Effector memory CD8-positive, alpha-beta T cell (primary cell): ENCODE data around the gene RAB6B.

Source experiments
- ATAC-seq: fragments of 150-1000 bp; cut with Tn5 transposase; replicated peaks from 2 replicates; pipeline ENCODE4 v1.10.0; 2021; ENCODE audit warnings: mild to moderate bottlenecking, moderate library complexity
- DNase-seq, 3 experiments: peaks; one replicate each; pipeline ENCODE4 v3.0.0; 2021
- H3K27ac Mint-ChIP-seq, 2 donors: one replicate each; pipeline ENCODE4 v1.8.0; 2022; ENCODE audit warnings: mild to moderate bottlenecking in 2 of 2, mixed read lengths in 2 of 2, moderate library complexity in 2 of 2
- H3K27me3 Mint-ChIP-seq, 2 donors: one replicate each; pipeline ENCODE4 v1.8.0; 2022; ENCODE audit warnings: mixed read lengths in 2 of 2
- H3K36me3 Mint-ChIP-seq: one replicate; pipeline ENCODE4 v1.8.0; 2022; ENCODE audit warnings: mild to moderate bottlenecking, moderate library complexity, mixed read lengths; ENCODE audit not compliant: insufficient read depth
- H3K4me1 Mint-ChIP-seq, 2 donors: one replicate each; pipeline ENCODE4 v1.8.0; 2022; ENCODE audit warnings: low read depth in 2 of 2, mixed read lengths in 2 of 2
- H3K4me3 Mint-ChIP-seq, 2 donors: one replicate each; pipeline ENCODE4 v1.8.0; 2022; ENCODE audit warnings: mild to moderate bottlenecking in 2 of 2, mixed read lengths in 2 of 2, moderate library complexity in 2 of 2
- H3K9me3 Mint-ChIP-seq, 2 donors: one replicate each; pipeline ENCODE4 v1.8.0; 2022; ENCODE audit warnings: mixed read lengths in 2 of 2

RAB6B gene

GRCh38 chr3:133850034-133850433 is 45.6 kb downstream of the RAB6B start:
- Mint-ChIP-seq H3K4me3 (no peak overlapping the region), H3K27me3 (peaks cover 0 to 12% of the 10 kb centered on the region in 2 donors), H3K27ac (no peak overlapping the region), H3K36me3 (no peaks in the 10 kb centered on the region), H3K9me3 (no peaks in the 10 kb centered on the region), H3K4me1 (no peaks in the 10 kb centered on the region)
- ATAC-seq = no peak
- DNase-seq = no peak

GRCh38 chr3:133849346-133849745 is 46.3 kb downstream of the RAB6B start:
- ATAC-seq (no peak), DNase-seq (no peak)
- no peak overlapping the region for H3K27ac Mint-ChIP-seq
- H3K4me3 Mint-ChIP-seq = no peak overlapping the region
- no peaks in the 10 kb centered on the region for H3K9me3 Mint-ChIP-seq
- H3K27me3 Mint-ChIP-seq = peaks cover 0 to 13% of the 10 kb centered on the region in 2 donors
- H3K4me1 Mint-ChIP-seq = peaks cover 0 to under 1% of the 10 kb centered on the region in 2 donors
- H3K36me3 Mint-ChIP-seq = no peaks in the 10 kb centered on the region

GRCh38 chr3:133845127-133845526 is 50.6 kb downstream of the RAB6B start:
- no peaks in the 10 kb centered on the region for H3K36me3 Mint-ChIP-seq
- peaks cover 0 to 6% of the 10 kb centered on the region in 2 donors for H3K4me1 Mint-ChIP-seq
- no peak for ATAC-seq
- no peaks in the 10 kb centered on the region for H3K9me3 Mint-ChIP-seq
- no peak overlapping the region for H3K27ac Mint-ChIP-seq
- peaks cover 9 to 23% of the 10 kb centered on the region in 2 donors for H3K27me3 Mint-ChIP-seq
- no peak for DNase-seq
- no peak overlapping the region for H3K4me3 Mint-ChIP-seq

- Mint-ChIP-seq H3K9me3 (no peaks in the 10 kb centered on the region), H3K36me3 (no peaks in the 10 kb centered on the region), H3K27me3 (peaks cover 21 to 25% of the 10 kb centered on the region in 2 donors), H3K27ac (no peak overlapping the region), H3K4me3 (no peak overlapping the region), H3K4me1 (peaks cover 0 to 6% of the 10 kb centered on the region in 2 donors)
- DNase-seq (no peak), ATAC-seq (no peak)
These were observed 52.0 kb downstream of the RAB6B start for GRCh38 chr3:133843634-133844033.

- Mint-ChIP-seq H3K27me3 (peaks cover 18 to 21% of the 10 kb centered on the region in 2 donors), H3K9me3 (no peaks in the 10 kb centered on the region), H3K36me3 (peaks cover 6% of the 10 kb centered on the region), H3K27ac (no peak overlapping the region), H3K4me3 (no peak overlapping the region), H3K4me1 (peaks cover 0 to 6% of the 10 kb centered on the region in 2 donors)
- DNase-seq = no peak
- no peak for ATAC-seq
These were observed 53.5 kb downstream of the RAB6B start for GRCh38 chr3:133842158-133842557.

- no peak for ATAC-seq
- no peak for DNase-seq
- Mint-ChIP-seq H3K27me3 (peaks cover 18 to 21% of the 10 kb centered on the region in 2 donors), H3K27ac (no peak overlapping the region), H3K36me3 (peaks cover 11% of the 10 kb centered on the region), H3K4me3 (no peak overlapping the region), H3K9me3 (no peaks in the 10 kb centered on the region), H3K4me1 (peaks cover 0 to 6% of the 10 kb centered on the region in 2 donors)
These were observed 54.5 kb downstream of the RAB6B start for GRCh38 chr3:133841196-133841595.

GRCh38 chr3:133840767-133841166 is 54.9 kb downstream of the RAB6B start:
- Mint-ChIP-seq H3K27me3 (peaks cover 18 to 21% of the 10 kb centered on the region in 2 donors), H3K36me3 (peaks cover 11% of the 10 kb centered on the region), H3K27ac (no peak overlapping the region), H3K4me3 (no peak overlapping the region), H3K9me3 (no peaks in the 10 kb centered on the region), H3K4me1 (peaks cover 0 to 6% of the 10 kb centered on the region in 2 donors)
- DNase-seq = no peak
- ATAC-seq = no peak

- DNase-seq (no peak), ATAC-seq (no peak)
- peaks cover 18 to 21% of the 10 kb centered on the region in 2 donors for H3K27me3 Mint-ChIP-seq
- no peak overlapping the region for H3K27ac Mint-ChIP-seq
- no peak overlapping the region for H3K4me3 Mint-ChIP-seq
- peaks cover 0 to 6% of the 10 kb centered on the region in 2 donors for H3K4me1 Mint-ChIP-seq
- H3K9me3 Mint-ChIP-seq = no peaks in the 10 kb centered on the region
- H3K36me3 Mint-ChIP-seq = peaks cover 11% of the 10 kb centered on the region
These were observed 55.5 kb downstream of the RAB6B start for GRCh38 chr3:133840055-133840737.

GRCh38 chr3:133838916-133839800 is 56.5 kb downstream of the RAB6B start:
- ATAC-seq (no peak), DNase-seq (no peak)
- peaks cover 0 to 4% of the 10 kb centered on the region in 2 donors for H3K4me1 Mint-ChIP-seq
- H3K27me3 Mint-ChIP-seq = peaks cover 15 to 21% of the 10 kb centered on the region in 2 donors
- H3K4me3 Mint-ChIP-seq = no peak overlapping the region
- peaks cover 11% of the 10 kb centered on the region for H3K36me3 Mint-ChIP-seq
- H3K27ac Mint-ChIP-seq = no peak overlapping the region
- H3K9me3 Mint-ChIP-seq = no peaks in the 10 kb centered on the region

GRCh38 chr3:133838296-133838789 is 57.3 kb downstream of the RAB6B start:
- Mint-ChIP-seq H3K4me3 (no peak overlapping the region), H3K27ac (no peak overlapping the region), H3K4me1 (peaks cover 0 to 3% of the 10 kb centered on the region in 2 donors), H3K27me3 (peaks cover 18 to 21% of the 10 kb centered on the region in 2 donors), H3K9me3 (no peaks in the 10 kb centered on the region), H3K36me3 (peaks cover 11% of the 10 kb centered on the region)
- ATAC-seq = no peak
- DNase-seq = no peak

GRCh38 chr3:133837487-133838295 is 58.0 kb downstream of the RAB6B start:
- peaks cover 0 to 3% of the 10 kb centered on the region in 2 donors for H3K4me1 Mint-ChIP-seq
- no peak for ATAC-seq
- H3K36me3 Mint-ChIP-seq = peaks cover 11% of the 10 kb centered on the region
- no peaks in the 10 kb centered on the region for H3K9me3 Mint-ChIP-seq
- H3K27ac Mint-ChIP-seq = no peak overlapping the region
- DNase-seq = no peak
- peaks cover 18 to 21% of the 10 kb centered on the region in 2 donors for H3K27me3 Mint-ChIP-seq
- no peak overlapping the region for H3K4me3 Mint-ChIP-seq

- Mint-ChIP-seq H3K4me1 (no peaks in the 10 kb centered on the region), H3K27me3 (peaks cover 12 to 14% of the 10 kb centered on the region in 2 donors), H3K36me3 (peaks cover 11% of the 10 kb centered on the region), H3K4me3 (no peak overlapping the region), H3K27ac (no peak overlapping the region), H3K9me3 (no peaks in the 10 kb centered on the region)
- ATAC-seq = no peak
- no peak for DNase-seq
These were observed 59.1 kb downstream of the RAB6B start for GRCh38 chr3:133836497-133837158.
